GM21825 (cell line): Measurements from ENCODE around the gene SIAH1.
"Not testable (repeated sequence)": the region's sequence is repeated elsewhere in the genome, so short reads cannot be mapped to it uniquely, and the experiment has no call there.

Experiments used
- ATAC-seq: cut with Tn5 transposase; IDR thresholded peaks from one replicate; pipeline ENCODE4 v1.9.1; 2021; ENCODE audit warnings: mild to moderate bottlenecking, moderate library complexity; ENCODE audit not compliant: unreplicated experiment

SIAH1 gene, protein sequence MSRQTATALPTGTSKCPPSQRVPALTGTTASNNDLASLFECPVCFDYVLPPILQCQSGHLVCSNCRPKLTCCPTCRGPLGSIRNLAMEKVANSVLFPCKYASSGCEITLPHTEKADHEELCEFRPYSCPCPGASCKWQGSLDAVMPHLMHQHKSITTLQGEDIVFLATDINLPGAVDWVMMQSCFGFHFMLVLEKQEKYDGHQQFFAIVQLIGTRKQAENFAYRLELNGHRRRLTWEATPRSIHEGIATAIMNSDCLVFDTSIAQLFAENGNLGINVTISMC

DNA sequence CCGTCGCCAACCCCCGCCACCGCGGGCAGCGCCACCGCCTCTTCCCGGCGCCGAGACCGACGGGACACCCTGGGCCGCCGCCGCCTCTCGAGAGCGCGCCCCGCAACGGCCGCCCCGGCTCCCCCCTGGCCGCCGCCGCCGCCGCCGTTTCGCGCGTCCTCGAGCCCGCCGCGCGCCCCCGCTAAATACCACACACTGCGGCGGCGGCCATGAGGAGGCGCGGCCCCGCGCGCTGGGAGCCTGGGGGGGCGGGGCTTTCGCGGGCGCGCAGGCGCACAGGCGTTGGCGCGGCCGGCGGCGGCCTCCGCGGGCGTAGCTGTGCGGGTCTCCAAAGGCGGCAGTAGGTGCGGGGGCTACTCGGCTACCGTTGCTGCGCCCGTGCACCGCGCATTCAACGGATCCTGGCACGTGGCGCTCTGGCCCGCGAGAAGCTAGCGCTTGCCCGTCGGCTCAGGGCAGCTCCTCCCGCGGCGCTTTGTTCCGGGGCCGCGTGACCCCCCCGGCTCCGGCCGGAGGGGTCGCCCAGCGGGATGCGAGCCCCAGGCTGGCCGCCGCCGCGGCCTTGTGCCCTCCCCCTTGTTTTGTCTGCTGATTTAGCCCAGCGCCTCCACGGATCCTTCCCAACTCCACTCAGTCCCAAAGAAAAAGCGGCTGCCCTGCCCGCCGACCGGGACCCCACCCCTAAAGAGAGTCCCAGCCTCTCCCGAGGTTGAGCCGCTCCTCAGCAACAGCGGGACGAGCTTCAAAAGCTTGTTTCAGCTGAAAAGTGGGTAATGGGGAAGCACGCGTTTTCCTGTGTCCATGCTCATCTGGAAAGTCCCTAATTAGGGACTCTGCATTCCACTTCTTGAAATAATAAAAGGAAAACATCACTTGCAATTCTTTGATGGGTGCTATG, at the start of gene SIAH1:
Gene SIAH1 (minus strand): TSS at position 161 of the 898 bp plus-strand sequence. CDS start 22,985 bp downstream, outside the sequence.
- peak; percentile 69 for ATAC-seq

DNA sequence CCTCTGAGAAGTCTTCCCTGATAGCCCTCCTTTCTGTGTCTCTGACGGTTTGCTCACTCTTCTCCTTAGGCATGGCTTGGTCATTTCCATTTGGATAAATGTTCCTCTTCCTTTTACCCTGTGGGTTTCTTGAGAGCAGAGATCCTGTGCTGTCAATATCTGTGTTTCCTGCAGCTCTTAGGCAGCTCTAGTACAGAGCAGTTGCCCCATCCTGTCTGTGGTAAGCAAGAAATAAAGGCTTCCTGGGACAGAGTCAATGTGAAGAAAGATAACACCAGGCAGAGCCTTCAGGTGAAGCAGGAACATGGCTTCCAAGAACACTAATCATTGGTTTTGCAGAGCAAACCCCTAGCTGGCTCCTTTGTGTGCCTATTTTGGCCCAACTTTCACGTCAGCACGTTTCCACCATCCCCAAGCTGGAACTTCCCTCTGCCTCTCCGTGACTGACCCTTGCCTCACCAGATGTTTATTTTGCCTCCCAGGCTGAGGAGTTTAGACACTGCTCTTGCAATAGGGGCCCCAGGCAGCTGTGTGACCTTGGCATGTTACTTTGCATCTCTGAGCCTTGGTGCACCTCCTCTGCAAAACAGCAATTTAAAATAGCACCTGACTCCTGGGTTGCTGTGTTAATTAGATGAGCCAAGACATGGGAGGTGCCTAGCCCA, 49.6 kb upstream of the SIAH1 start:
- no peak for ATAC-seq

DNA sequence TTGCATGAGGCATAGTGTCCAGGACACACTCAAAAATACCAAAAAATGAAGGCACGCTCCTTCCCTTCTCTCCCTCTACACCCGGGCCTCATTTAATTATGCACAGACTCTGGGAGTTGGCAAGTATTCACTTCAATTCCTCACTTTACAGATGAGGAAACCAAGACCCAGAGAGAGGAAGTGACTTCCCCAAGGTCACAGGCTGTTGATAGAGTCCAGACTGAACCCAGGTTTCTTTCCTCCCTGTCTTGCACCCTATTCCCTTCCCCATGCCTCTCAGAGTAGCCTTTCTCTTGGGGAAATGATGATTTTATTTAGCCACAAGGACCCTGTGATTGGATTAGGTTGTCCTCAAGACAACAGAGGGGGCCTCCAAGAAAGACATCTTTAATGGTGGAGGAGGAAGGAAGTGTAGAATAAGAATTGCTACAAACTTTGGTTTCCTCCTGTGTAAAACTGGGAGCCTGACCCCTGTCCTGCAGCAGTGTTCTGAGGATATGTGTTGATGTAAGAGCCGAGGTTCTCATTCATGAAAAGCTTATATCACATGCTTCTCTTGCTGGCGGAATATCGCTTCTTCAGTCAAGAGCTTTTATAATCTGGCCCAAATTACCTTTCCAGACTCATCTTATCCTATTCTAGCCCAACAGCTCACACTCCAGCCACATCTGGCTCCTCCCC, 48.8 kb upstream of the SIAH1 start:
- no peak for ATAC-seq

DNA sequence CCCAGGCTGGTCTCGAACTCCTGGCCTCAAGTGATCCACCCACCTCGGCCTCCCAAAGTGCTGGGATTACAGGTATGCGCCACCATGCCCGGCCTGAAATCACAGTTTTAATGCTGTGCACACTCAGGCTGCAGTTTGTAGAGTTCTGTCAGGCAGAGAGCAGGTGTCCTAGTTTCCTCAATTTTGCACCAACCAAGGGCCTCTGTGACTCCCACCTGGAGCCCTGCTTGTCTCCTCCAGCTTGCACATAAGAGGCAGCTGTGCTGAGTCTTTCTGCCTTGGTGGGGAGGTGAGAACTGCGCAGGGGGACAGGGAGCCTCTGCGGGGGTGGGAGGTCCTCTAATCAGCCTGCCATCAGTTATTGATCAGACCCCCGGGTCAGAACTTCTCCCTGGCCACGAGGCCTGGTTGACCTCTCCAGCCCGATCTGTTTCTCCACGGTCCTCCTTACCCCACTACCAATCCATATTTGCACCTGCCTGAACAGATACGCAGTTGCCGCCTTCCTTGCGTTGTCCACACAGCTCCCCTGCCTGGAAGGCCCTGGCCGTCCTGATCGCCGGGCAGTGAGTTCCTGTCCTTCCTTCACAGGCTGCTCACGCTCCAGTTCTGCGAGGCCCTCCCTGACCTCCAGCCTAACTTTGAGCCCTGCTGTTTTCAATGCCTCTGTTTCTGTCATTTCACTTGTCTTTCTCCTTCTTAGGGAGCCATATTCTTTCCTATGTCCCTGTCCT, 48.1 kb upstream of the SIAH1 start:
- no peak for ATAC-seq

GRCh38 chr16:48432136-48432535, 46.9 kb upstream of the SIAH1 start:
- ATAC-seq = peak; percentile 73

DNA sequence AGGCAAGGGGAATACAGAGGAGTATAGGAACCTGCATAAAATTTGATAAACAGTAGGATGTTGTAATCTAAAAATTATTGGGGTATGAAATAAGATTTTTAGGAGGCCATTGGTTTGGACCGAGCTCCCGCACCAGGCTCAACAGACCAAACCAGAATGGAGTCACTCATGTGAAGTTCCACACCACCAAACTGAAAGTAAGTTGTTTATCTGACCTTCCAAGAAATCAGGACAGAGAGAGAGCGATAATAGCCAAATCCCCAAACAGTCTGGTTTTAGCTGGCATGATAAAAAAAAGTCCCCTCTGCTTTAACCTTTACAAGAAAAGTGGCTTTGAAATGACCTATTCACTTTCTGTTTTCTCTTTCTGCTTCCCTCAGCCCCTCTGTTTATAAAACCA, 45.7 kb upstream of the SIAH1 start:
- ATAC-seq = peak; percentile 38

DNA sequence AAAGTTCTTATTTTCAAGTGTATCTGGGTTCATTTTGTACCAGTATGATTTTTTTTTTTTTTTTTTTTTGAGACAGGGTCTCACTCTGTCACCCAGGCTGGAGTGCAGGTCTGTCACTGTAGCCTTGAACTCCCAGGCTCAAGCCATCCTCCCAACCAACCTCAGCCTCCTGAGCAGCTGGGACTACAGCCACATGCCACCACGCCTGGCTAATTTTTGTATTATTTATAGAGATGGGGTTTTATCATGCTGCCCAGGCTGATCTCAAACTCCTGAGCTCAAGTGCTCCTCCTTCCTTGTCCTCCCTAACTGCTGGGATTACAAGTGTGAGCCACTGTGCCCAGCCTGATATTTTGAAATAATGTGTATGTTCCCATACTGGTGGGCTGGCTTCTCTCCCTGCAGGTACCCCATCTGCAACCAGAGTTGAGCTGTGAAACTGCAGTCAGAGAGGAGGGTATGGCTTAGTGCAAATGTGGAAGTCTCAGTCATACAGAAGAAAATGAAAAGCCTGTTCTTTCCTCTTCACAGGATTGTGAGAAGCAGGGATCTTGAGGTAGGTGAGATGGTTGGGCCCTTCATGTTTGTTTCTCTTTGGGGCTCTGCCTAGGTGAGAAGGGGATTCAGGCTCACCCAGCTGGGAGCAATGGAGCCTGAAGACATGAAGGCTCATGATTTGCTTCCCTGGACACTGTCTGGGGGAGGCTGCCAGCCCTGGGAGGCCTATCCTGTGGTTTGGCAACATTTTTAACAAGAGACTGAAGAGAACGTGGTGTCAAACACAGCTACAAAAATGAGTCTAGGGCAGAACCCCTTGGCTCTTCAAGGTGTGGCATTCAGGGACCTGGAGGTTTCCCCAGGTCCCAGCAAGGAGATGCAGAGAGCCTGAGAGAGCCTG, 41.3 kb upstream of the SIAH1 start:
- ATAC-seq = no peak

- ATAC-seq = no peak
Measured at GRCh38 chr16:48422537-48422936, 37.3 kb upstream of the SIAH1 start.

GRCh38 chr16:48421741-48422140, 36.5 kb upstream of the SIAH1 start:
- ATAC-seq = no peak

DNA sequence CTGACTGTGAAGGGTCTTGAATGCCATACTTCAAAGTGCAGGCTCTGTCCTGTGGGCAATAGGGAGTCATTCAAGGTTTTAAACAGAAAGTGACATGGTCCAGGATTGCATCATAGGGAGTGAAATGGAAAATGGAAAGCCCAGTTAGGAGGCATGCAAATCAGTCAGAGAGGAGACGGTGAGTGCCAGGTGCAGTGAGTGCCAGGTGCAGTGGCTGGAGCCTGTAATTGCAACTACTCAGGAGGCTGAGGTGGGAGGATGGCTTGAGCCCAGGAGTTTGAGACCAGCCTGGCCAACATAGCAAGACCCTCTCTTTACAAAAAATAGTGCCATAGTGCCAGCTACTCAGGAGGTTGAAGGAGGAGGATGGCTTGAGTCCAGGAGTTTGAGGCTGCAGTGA, 35.2 kb upstream of the SIAH1 start:
- no peak for ATAC-seq

DNA sequence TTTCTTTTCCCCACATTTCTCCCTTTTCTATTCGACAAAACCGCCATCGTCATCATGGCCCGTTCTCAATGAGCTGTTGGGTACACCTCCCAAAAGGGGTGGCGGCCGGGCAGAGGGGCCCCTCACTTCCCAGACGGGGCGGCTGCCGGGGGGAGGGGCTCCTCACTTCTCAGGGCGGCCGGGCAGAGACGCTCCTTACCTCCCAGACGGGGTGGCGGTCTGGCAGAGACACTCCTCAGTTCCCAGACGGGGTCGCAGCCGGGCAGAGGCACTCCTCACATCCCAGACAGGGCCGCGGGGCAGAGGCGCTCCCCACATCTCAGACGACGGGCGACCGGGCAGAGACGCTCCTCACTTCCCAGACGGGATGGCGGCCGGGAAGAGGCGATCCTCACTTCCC, 31.4 kb upstream of the SIAH1 start:
- ATAC-seq = not testable (repeated sequence)

DNA sequence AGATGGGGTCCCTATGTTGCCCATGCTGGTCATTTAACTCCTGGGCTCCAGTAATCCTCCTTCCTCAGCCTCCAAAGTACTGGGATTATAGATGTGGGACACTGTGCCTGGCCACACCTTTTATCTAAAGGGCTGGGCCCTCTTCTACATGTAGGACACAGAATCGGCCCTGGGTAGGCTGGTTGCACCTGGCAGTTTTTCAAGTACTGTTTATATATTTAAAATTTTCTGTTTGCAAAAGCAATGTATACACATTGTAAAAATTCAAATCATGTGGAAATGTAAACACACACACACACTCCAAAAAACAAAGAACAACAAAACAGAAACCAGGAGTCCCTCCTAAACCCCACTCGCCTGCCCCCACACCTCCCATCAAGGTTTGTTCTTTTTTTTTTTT, 28.1 kb upstream of the SIAH1 start:
- ATAC-seq = no peak

DNA sequence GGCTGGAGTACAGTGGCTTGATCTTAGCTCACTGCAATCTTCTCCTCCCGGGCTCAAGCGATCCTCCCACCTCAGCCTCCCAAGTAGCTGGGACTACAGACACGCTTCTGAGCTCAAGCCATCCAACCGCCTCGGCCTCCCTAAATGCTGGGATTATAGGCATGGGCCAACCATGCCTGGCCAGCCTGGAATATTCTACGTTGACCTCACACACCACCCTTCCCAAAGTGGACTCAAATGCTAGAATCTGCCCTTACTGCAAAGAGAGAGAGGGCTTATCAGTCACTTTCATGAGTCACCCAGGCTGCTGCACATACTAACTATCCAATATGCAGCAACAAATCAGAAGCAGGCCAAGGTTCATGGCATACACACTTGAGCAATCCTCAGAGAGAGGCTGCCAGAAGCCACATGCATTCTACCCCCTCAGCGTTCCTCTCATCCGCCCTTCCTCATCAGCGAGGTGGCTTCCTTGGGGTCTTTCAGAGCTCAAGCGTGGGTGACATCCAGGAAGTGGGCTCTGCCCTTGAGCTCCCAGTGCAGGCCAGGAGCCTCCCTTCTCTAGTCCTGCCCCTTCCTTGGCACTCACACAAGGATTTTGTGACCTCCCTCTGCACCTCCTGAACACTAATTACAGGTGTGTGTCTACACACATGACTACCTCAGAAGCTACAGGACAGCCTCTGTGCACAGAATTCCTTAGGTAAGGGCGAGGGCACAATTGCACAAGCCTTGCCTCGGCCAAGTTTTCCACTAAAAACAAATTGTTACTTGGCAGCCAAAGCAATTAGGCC, 24.8 kb upstream of the SIAH1 start:
- ATAC-seq = no peak

GRCh38 chr16:48408688-48409087, 23.5 kb upstream of the SIAH1 start:
- ATAC-seq = no peak

DNA sequence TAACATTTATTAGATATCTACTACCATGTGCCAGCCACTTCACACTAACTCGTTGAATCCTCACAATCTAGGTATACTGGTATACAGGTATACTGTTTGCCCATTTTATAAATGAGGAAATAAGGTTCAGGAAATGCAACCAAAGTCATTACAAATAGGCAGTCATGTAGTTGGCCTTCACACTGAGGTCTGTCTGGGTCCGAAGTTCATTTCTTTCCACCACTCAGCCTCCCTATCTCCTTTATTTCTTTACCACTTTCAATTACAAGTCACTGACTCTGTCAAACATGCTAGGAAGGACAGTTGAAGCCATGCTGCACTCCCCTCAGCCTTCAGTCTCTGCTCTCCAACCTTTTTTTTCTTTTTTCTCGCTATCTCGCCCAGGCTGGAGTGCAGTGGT, 20.7 kb upstream of the SIAH1 start:
- ATAC-seq = no peak

DNA sequence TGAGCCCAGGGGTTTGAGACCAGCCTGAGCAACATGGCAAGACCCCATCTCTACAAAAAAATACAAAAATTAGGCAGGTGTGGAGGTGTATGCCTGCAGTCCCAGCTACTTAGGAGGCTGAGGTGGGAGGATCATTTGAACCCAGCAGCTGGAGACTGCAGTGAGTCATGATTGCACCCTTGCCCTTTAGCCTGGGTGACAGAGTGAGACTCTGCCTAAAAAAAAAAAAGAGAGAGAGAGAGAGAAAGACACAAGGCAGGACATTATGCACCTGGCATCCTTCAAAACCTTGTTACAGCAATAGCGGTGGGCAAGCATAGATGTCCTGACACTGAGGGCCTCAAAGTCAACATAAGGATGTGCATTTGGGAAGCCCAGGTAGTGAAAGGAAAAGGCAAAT, 19.9 kb upstream of the SIAH1 start:
- no peak for ATAC-seq

GRCh38 chr16:48402547-48402946, 17.3 kb upstream of the SIAH1 start:
- ATAC-seq = not testable (repeated sequence)

- no peak for ATAC-seq
Measured at GRCh38 chr16:48395375-48395774, 10.2 kb upstream of the SIAH1 start.

- no peak for ATAC-seq
Measured at GRCh38 chr16:48394355-48394703, 9.1 kb upstream of the SIAH1 start.
